K562 (cell line): ENCODE data around the gene UGT3A1. TPM values are rescaled to one million over a fixed set of nuclear protein-coding genes. Genes with fewer than 3 reads are reported as not detected.
"Not testable (repeated sequence)": the region's sequence is repeated elsewhere in the genome, so short reads cannot be mapped to it uniquely, and the experiment has no call there.

Source experiments
- ATAC-seq: fragments of 200-7000 bp; cut with Tn5 transposase; 3 replicates; pipeline ENCODE4 v1.9.1; 2020; ENCODE audit warnings: moderate library complexity
- BruUV-seq: library from RNA; stranded (reverse); fragments of 400-500 nt; replicated peaks from 2 replicates; lab custom pipeline; 2021; lab: Mats Ljungman, UMichigan
- CTCF ChIA-PET: fragments of 300-600 bp; formaldehyde crosslinking; extraction: SDS; loops from one replicate; lab custom pipeline; 2021; ENCODE audit warnings: low intra/inter-chr PET ratio; lab: Yijun Ruan, JAX
- POLR2A ChIA-PET: fragments of 300-600, 350-650 bp; sonication (Branson Sonifier 250); formaldehyde crosslinking; extraction: SDS; loops from one replicate; lab custom pipeline; 2021; ENCODE audit warnings: antibody characterized with exemption, inconsistent platforms; lab: Yijun Ruan, JAX
- DNase-seq, 4 experiments: peaks; one replicate each; pipeline versions ENCODE4 v3.0.0 to v3.0.0-alpha.2; 2011 to 2018; ENCODE audit warnings: low spot score in 3 of 4, mixed read lengths in 3 of 4; ENCODE audit errors: extremely low read depth in 1 of 4
- FAIRE-seq: peaks from 2 replicates; lab custom pipeline; 2011; peaks lifted over from hg19 to GRCh38; lab: Jason Lieb, UNC
- H2AFZ ChIP-seq: 2 replicates; pipeline ENCODE4 v1.6.0; 2011; ENCODE audit warnings: low read depth, low read length, control low read depth, inconsistent platforms
- H3K27ac ChIP-seq: fragments of 200-600 bp; 3 replicates; pipeline ENCODE4 v1.8.0; 2011; ENCODE audit warnings: low read depth, mild to moderate bottlenecking, control low read depth, inconsistent platforms, low read length, moderate library complexity, mixed read lengths; ENCODE audit errors: extremely low read depth
- H3K27me3 ChIP-seq, 2 experiments: fragments of 300-600 bp in 1 of 2; 2 replicates in 1 of 2; 3 replicates in 1 of 2; pipeline versions ENCODE4 v1.6.0 to v1.8.0; 2011; ENCODE audit warnings: inconsistent platforms in 2 of 2, low read length in 2 of 2, mild to moderate bottlenecking in 1 of 2, mixed read lengths in 1 of 2, moderate library complexity in 1 of 2; ENCODE audit not compliant: control insufficient read depth in 2 of 2, insufficient read depth in 2 of 2
- H3K36me3 ChIP-seq: fragments of 300-600 bp; 3 replicates; pipeline ENCODE4 v1.8.0; 2011; ENCODE audit warnings: mild to moderate bottlenecking, low read length, inconsistent platforms; ENCODE audit not compliant: control insufficient read depth, insufficient read depth
- H3K4me1 ChIP-seq, 2 experiments: fragments of 200-600 bp in 1 of 2; replicated peaks in 1 of 2; 2 replicates in 1 of 2; 3 replicates in 1 of 2; pipeline versions ENCODE4 v1.5.1 to v1.8.0; 2011; ENCODE audit warnings: inconsistent platforms in 2 of 2, low read length in 2 of 2, mild to moderate bottlenecking in 1 of 2, mixed read lengths in 1 of 2, moderate library complexity in 1 of 2; ENCODE audit not compliant: control insufficient read depth in 2 of 2, insufficient read depth in 2 of 2
- H3K4me2 ChIP-seq: 2 replicates; pipeline ENCODE4 v1.6.1; 2011; ENCODE audit warnings: low read length, control low read depth, inconsistent platforms, mixed read lengths; ENCODE audit not compliant: insufficient read depth
- H3K4me3 ChIP-seq: fragments of 200-600 bp; sonication (generic), shearing (Covaris generic); 2 replicates; pipeline ENCODE4 v1.5.1; 2016; ENCODE audit warnings: control low read depth, inconsistent platforms
- H3K79me2 ChIP-seq: fragments of 200-600 bp; 3 replicates; pipeline ENCODE4 v1.8.0; 2011; ENCODE audit warnings: low read length, inconsistent platforms; ENCODE audit not compliant: control insufficient read depth, insufficient read depth
- H3K9ac ChIP-seq, 2 experiments: 2 replicates each; pipeline versions ENCODE4 v1.6.0 to v1.6.1; 2011; ENCODE audit warnings: low read depth in 2 of 2, low read length in 2 of 2, control low read depth in 1 of 2, inconsistent platforms in 1 of 2, mild to moderate bottlenecking in 1 of 2, mixed read lengths in 1 of 2; ENCODE audit not compliant: insufficient read depth in 1 of 2
- H3K9me1 ChIP-seq: one replicate; pipeline ENCODE4 v1.6.0; 2011; ENCODE audit warnings: inconsistent platforms, mild to moderate bottlenecking, low read length, moderate library complexity; ENCODE audit not compliant: control insufficient read depth, insufficient read depth
- H3K9me3 ChIP-seq: replicated peaks from 2 replicates; pipeline ENCODE4 v1.5.1; 2011; ENCODE audit warnings: low read depth, low read length, inconsistent platforms; ENCODE audit not compliant: control insufficient read depth, insufficient read depth
- H4K20me1 ChIP-seq: replicated peaks from 2 replicates; pipeline ENCODE4 v1.6.1; 2011; ENCODE audit warnings: low read length, inconsistent platforms, mixed read lengths; ENCODE audit not compliant: control insufficient read depth, insufficient read depth
- CC2D1A ChIP-seq: fragments of 450-650 bp; IDR thresholded peaks from 2 replicates; pipeline ENCODE4 v1.6.1; 2017; ENCODE audit warnings: mild to moderate bottlenecking
- CTCF ChIP-seq, 3 experiments: IDR thresholded peaks in 2 of 3; conservative IDR thresholded peaks in 1 of 3; 2 replicates each; pipeline ENCODE4 v1.5.1; 2011 to 2012; ENCODE audit warnings: low read length in 3 of 3, mild to moderate bottlenecking in 3 of 3, control low read depth in 2 of 3, improper control_type of control experiment in 1 of 3, inconsistent platforms in 1 of 3, low read depth in 1 of 3, mixed read lengths in 1 of 3, moderate library complexity in 1 of 3; ENCODE audit not compliant: insufficient read depth in 2 of 3
- WGBS: fragments of 100-300 bp; shearing (Covaris generic); methylation state at CpG from one replicate; pipeline ENCODE4 v1.1.6; 2016; ENCODE audit warnings: low coverage, mixed read lengths; ENCODE audit not compliant: insufficient coverage; ENCODE audit errors: missing lambda C conversion rate; 5-methylcytosine and 5-hydroxymethylcytosine counted together
- in situ Hi-C: fragments of 300-500 bp; cut with MboI; formaldehyde crosslinking; loops from 4 replicates; pipeline ENCODE4 v1.15.0; 2018; ENCODE audit warnings: inconsistent platforms, mixed read lengths
- intact Hi-C: fragments of 100-400 bp; cut with micrococcal nuclease; formaldehyde crosslinking; loops from 2 replicates; pipeline ENCODE4 v1.14.2; 2022
- polyA plus RNA-seq, 8 experiments: library from polyadenylated mRNA; depleted of rRNA in 4 of 8; stranded (reverse) in 5 of 8; unstranded in 3 of 8; fragments of >200 nt; fragmentation: Nextera tagmentation in 2 of 8; fragmentation: Illumina TruSeq in 1 of 8; extraction: Ambion mirVana in 2 of 8; extraction: Trizol in 1 of 8; gene quantifications; 2 replicates each; pipeline versions ENCODE4 v1.2.1 to v1.2.3, GENCODE V29; 2011 to 2014; ENCODE audit warnings: inconsistent platforms in 1 of 8, missing spikeins in 1 of 8
- total RNA-seq, 7 experiments: library from RNA; depleted of rRNA in 6 of 7; stranded (reverse); fragments of >200 nt in 6 of 7; fragmentation: Illumina TruSeq in 2 of 7; extraction: Trizol in 2 of 7; gene quantifications; 2 replicates each; pipeline versions ENCODE4 v1.2.1 to v1.2.3, GENCODE V29; 2011 to 2021; ENCODE audit warnings: low replicate concordance in 1 of 7

The UGT3A1 gene
- total and polyA plus RNA-seq, 9 of the 15 experiments (the other 6 are each of a cell fraction or from before 2014, with no cell fraction given) = not detected

- FAIRE-seq (no peak), ATAC-seq (peak; percentile 69), DNase-seq (no peak)
- ChIA-PET POLR2A (no interaction called here), CTCF (interaction anchor here (0.6 kb wide), 1 partner anchor 821 kb away, joined by 4 read pairs; no protein-coding TSS in a partner anchor)
- Histone ChIP-seq H3K9ac (no peak overlapping the region), H3K9me1 (no peaks in the 10 kb centered on the region), H3K36me3 (no peaks in the 10 kb centered on the region), H3K4me2 (no peak overlapping the region), H3K4me1 (no peaks in the 10 kb centered on the region), H3K79me2 (no peaks in the 10 kb centered on the region), H3K4me3 (no peak overlapping the region), H2AFZ (no peak overlapping the region), H3K27me3 (peaks cover 0 to 6% of the 10 kb centered on the region in 2 experiments; a peak in 1 of 5 replicates), H4K20me1 (no peaks in the 10 kb centered on the region), H3K27ac (no peak overlapping the region), H3K9me3 (no peaks in the 10 kb centered on the region)
- intact Hi-C loops (no loop called here), in situ Hi-C loops (no loop called here)
- WGBS = 0% methylated on average over 13 of the region's 13 CpGs
- TF ChIP-seq CTCF (IDR thresholded peaks at IDR 0.05 in 2 of 3, conservative IDR thresholded peaks at IDR 0.05 in 1 of 3; ENCODE audit: insufficient read depth in 2 of 3, low read depth in 1 of 3, low read length in 3 of 3) (peak in 1 of 3 experiments; percentile 25; a peak in 1 of 6 replicates), CC2D1A (no peak)
- BruUV-seq = no TSS peak
Measured at GRCh38 chr5:36035696-36036095, 44.5 kb upstream of the UGT3A1 start.

- BruUV-seq, H3K36me3 ChIP-seq, H2AFZ ChIP-seq, H3K4me1 ChIP-seq, H3K79me2 ChIP-seq, H3K27ac ChIP-seq, ATAC-seq, H3K9me1 ChIP-seq, H3K27me3 ChIP-seq, H4K20me1 ChIP-seq, intact Hi-C loops, DNase-seq, in situ Hi-C loops, H3K4me2 ChIP-seq, H3K9ac ChIP-seq, H3K4me3 ChIP-seq, POLR2A ChIA-PET, H3K9me3 ChIP-seq, CTCF ChIA-PET, FAIRE-seq: not testable (repeated sequence)
- WGBS = 0% methylated on average over 3 of the region's 3 CpGs
Measured at GRCh38 chr5:36034536-36035134, 43.4 kb upstream of the UGT3A1 start.
